ENCODE results near the gene MAS1L. TPM values are rescaled to one million over a fixed set of nuclear protein-coding genes. Genes with fewer than 3 reads are reported as not detected.

The MAS1L gene
- total RNA-seq, 4 donors from 2014 or later: 0.94 TPM; not detected in 3

DNA sequence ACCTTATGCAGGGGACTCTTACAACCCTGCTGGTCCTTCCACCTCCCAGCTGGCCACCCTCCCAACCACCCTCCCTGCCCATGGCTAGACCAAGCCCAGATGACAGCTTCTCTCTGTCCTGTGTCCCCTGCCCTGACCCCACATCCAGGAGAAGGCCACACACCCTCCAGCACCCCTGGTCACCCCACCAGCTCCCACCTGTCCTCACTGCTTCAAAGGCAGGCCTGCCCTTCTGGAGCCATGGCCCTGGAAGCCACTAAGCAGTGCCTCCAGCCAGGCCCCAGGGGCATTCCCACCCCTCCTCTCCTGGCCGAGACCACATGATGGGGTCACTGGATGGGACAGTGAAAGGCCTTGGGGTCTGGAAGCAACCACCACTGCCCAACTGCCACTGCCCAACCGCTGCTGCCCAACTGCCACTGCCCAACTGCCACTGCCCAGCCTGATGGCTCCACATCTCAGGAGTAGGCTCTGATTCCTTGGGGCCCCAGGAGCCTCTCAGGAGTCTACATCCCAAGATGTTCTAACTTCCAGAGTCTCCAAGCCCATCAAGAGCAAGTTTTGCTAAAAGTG, 41.3 kb upstream of the MAS1L start:
- H3K27me3 ChIP-seq: no peaks in the 10 kb centered on the region
- H3K27ac ChIP-seq: no peak overlapping the region
- TF ChIP-seq, protein P1, sequence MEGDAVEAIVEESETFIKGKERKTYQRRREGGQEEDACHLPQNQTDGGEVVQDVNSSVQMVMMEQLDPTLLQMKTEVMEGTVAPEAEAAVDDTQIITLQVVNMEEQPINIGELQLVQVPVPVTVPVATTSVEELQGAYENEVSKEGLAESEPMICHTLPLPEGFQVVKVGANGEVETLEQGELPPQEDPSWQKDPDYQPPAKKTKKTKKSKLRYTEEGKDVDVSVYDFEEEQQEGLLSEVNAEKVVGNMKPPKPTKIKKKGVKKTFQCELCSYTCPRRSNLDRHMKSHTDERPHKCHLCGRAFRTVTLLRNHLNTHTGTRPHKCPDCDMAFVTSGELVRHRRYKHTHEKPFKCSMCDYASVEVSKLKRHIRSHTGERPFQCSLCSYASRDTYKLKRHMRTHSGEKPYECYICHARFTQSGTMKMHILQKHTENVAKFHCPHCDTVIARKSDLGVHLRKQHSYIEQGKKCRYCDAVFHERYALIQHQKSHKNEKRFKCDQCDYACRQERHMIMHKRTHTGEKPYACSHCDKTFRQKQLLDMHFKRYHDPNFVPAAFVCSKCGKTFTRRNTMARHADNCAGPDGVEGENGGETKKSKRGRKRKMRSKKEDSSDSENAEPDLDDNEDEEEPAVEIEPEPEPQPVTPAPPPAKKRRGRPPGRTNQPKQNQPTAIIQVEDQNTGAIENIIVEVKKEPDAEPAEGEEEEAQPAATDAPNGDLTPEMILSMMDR (IDR thresholded peaks at IDR 0.05): no peak
- TF ChIP-seq POLR2A (IDR thresholded peaks at IDR 0.05): no peak
- no peaks in the 10 kb centered on the region for H3K36me3 ChIP-seq
- H3K4me3 ChIP-seq: no peak overlapping the region
- DNase-seq: no peak
- H3K4me1 ChIP-seq: no peaks in the 10 kb centered on the region
- H3K9me3 ChIP-seq: no peaks in the 10 kb centered on the region

DNA sequence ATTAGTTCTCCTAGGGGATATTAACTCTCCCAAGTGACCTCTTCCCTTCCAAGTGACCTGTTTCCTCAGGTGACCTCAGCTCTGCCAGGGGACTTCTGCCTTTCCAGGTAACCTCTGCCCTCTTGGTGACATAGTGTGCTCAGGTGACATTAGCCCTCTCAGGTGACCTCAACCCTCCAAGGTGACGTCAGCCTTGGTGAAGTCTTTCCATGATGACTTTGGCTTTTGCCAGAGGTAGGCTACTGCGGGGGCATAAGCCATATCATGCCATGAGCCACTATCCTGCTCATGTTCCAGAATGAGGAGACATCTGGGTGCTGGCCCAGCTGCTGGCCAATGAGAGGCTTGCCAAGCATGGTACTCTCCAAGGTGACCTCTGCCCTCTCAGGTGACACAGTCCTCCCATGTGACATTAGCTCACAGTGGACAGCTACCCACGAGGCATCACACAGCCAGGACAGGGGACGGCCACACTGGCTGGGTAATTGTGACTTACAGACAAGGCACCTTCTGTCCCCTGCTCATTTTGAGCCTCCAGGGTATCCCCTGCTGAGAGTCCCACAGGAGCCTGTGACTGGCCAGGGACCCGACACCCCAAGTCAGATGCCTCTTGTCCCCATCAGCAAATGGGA, 40.7 kb upstream of the MAS1L start:
- no peaks in the 10 kb centered on the region for H3K36me3 ChIP-seq
- no peaks in the 10 kb centered on the region for H3K9me3 ChIP-seq
- H3K27ac ChIP-seq: no peak overlapping the region
- TF ChIP-seq POLR2A (IDR thresholded peaks at IDR 0.05): no peak
- TF ChIP-seq, protein P1 (IDR thresholded peaks at IDR 0.05): no peak
- no peaks in the 10 kb centered on the region for H3K27me3 ChIP-seq
- H3K4me3 ChIP-seq: no peak overlapping the region
- H3K4me1 ChIP-seq: no peaks in the 10 kb centered on the region
- DNase-seq: no peak

DNA sequence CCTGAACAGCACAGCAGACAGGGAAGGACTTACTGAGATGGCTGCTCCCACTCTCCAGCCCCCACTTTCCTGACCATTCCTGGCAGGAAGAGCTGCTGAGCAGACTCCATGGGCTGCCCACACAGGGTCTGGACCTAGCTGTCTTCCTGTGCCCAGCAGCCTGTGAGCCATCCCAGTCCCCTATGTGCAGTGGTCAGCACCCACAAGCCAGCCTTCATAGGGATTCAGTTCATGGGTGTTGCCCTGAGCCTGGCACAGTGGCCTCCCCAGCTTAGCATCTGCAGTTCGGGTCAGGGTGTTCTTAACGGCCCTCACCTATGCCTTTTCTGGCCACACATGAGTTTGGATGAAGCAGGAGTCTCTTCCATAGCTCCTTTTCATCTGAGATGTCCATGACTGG, 39.8 kb upstream of the MAS1L start:
- Histone ChIP-seq H3K27ac (no peak overlapping the region), H3K36me3 (no peaks in the 10 kb centered on the region), H3K4me1 (no peaks in the 10 kb centered on the region), H3K4me3 (no peak overlapping the region), H3K9me3 (no peaks in the 10 kb centered on the region), H3K27me3 (no peaks in the 10 kb centered on the region)
- TF ChIP-seq, protein P1 (IDR thresholded peaks at IDR 0.05): no peak
- no peak for TF ChIP-seq POLR2A (IDR thresholded peaks at IDR 0.05)
- DNase-seq: no peak

DNA sequence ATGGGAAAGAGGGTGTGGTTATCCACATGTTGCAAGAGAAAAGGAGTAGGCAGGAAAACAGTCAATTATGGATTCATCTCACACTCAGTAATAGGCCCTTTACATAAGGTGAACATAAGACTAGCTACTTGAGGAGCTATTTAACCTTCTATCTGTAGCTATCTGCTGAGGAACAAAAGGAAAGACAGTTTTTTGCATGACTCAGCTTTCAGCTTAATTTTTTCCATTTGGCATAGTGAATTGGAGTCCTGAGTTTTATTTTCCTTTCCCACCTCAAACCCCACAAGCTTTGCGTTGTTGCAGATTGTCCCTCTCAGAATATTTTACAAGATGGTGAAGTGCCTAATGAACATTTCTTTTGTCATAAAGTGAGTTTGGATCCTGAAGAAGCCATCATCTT, 39.4 kb upstream of the MAS1L start:
- no peaks in the 10 kb centered on the region for H3K9me3 ChIP-seq
- H3K4me3 ChIP-seq: no peak overlapping the region
- H3K27ac ChIP-seq: no peak overlapping the region
- no peaks in the 10 kb centered on the region for H3K4me1 ChIP-seq
- H3K36me3 ChIP-seq: no peaks in the 10 kb centered on the region
- no peak for DNase-seq
- TF ChIP-seq, protein P1 (IDR thresholded peaks at IDR 0.05): no peak
- no peak for TF ChIP-seq POLR2A (IDR thresholded peaks at IDR 0.05)
- no peaks in the 10 kb centered on the region for H3K27me3 ChIP-seq

DNA sequence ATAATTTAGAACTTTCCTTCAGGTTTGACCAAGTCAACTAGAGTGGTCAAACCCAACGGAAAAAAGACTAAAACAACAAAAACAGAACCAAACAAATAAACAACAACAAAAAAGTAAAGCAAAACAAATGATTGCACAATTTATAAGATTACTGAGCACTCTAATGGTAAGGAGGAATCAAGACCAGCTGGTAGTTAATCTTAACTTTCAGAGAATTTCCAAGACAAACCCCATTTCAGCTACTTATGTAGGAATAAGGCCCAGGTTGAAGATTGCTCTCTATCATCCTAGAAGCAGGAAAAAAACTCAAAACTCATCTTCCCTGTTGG, 37.5 kb upstream of the MAS1L start:
- H3K4me3 ChIP-seq: no peak overlapping the region
- H3K27ac ChIP-seq: no peak overlapping the region
- H3K4me1 ChIP-seq: no peaks in the 10 kb centered on the region
- H3K9me3 ChIP-seq: no peaks in the 10 kb centered on the region
- no peaks in the 10 kb centered on the region for H3K27me3 ChIP-seq
- TF ChIP-seq, protein P1 (IDR thresholded peaks at IDR 0.05): no peak
- no peak for TF ChIP-seq POLR2A (IDR thresholded peaks at IDR 0.05)
- DNase-seq: no peak
- H3K36me3 ChIP-seq: no peaks in the 10 kb centered on the region
